ENCODE data around the gene FAM234B.
"Not testable (repeated sequence)": the region's sequence is repeated elsewhere in the genome, so short reads cannot be mapped to it uniquely, and the experiment has no call there.

The FAM234B gene

DNA sequence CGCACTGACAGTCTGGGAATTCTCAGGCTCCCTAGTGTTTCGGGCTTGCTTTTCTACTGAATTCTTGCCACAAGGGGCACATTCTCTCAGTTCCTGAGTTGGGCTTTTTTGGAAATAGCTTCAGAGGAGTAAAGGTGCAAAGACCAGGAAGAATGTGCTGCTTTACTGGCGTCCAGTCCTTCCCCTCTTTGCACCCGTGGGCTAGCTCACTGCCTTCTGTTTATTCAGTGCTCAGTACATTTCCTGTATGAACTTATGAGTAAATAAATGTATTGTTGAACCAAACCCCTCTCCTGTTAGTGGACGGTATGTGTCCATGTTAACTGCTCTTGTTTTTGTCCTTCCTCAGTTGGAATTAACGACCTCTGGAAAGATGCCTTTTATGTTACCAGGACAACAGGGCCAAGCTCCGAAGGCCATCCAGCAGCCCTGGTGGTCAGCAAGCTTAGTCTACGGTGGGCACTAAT, 35.3 kb downstream of the FAM234B start:
- DNase-seq = no peak
- peaks cover 14 to 40% (median 34%) of the 10 kb centered on the region in 3 donors for H3K36me3 ChIP-seq
- H3K27ac ChIP-seq = no peak overlapping the region
- intact Hi-C loops (cut with DNase I; ENCODE audit: low total_unique reads) = no loop called here
- no peak overlapping the region for H3K4me3 ChIP-seq
- no peaks in the 10 kb centered on the region for H3K27me3 ChIP-seq
- H3K4me1 ChIP-seq = no peaks in the 10 kb centered on the region
- TF ChIP-seq, protein P1, sequence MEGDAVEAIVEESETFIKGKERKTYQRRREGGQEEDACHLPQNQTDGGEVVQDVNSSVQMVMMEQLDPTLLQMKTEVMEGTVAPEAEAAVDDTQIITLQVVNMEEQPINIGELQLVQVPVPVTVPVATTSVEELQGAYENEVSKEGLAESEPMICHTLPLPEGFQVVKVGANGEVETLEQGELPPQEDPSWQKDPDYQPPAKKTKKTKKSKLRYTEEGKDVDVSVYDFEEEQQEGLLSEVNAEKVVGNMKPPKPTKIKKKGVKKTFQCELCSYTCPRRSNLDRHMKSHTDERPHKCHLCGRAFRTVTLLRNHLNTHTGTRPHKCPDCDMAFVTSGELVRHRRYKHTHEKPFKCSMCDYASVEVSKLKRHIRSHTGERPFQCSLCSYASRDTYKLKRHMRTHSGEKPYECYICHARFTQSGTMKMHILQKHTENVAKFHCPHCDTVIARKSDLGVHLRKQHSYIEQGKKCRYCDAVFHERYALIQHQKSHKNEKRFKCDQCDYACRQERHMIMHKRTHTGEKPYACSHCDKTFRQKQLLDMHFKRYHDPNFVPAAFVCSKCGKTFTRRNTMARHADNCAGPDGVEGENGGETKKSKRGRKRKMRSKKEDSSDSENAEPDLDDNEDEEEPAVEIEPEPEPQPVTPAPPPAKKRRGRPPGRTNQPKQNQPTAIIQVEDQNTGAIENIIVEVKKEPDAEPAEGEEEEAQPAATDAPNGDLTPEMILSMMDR (IDR thresholded peaks at IDR 0.05) = no peak
- no peaks in the 10 kb centered on the region for H3K9me3 ChIP-seq

GRCh38 chr12:13080266-13080665, 36.1 kb downstream of the FAM234B start:
- no peaks in the 10 kb centered on the region for H3K27me3 ChIP-seq
- intact Hi-C loops (cut with DNase I; ENCODE audit: low total_unique reads) = no loop called here
- TF ChIP-seq, protein P1 (IDR thresholded peaks at IDR 0.05) = no peak
- no peak overlapping the region for H3K27ac ChIP-seq
- DNase-seq = no peak
- H3K9me3 ChIP-seq = no peaks in the 10 kb centered on the region
- no peaks in the 10 kb centered on the region for H3K4me1 ChIP-seq
- H3K36me3 ChIP-seq = peaks cover 14 to 42% (median 33%) of the 10 kb centered on the region in 3 donors
- no peak overlapping the region for H3K4me3 ChIP-seq

DNA sequence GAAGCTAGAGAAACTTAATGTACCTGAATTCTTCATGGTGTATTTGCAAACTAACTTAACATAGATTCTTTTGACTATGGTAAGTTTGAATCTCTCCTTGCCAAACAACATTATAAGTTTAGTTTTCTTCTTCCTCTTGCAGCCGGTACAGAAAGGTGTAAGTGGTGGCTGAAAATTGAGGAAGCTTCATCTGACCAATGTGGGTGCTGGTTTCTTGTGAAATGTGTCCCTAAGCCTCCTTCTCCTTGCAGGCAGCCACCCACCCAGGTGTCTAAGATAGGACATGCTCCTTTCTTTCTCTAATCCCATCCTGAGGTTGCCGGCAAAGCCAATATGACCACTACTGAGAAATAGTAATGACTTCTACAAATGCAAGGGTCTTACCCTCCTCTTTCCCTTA, 38.7 kb downstream of the FAM234B start:
- no peaks in the 10 kb centered on the region for H3K9me3 ChIP-seq
- H3K36me3 ChIP-seq = peaks cover 0 to 31% (median 21%) of the 10 kb centered on the region in 3 donors
- H3K27me3 ChIP-seq = no peaks in the 10 kb centered on the region
- TF ChIP-seq, protein P1 (IDR thresholded peaks at IDR 0.05) = no peak
- no peaks in the 10 kb centered on the region for H3K4me1 ChIP-seq
- H3K4me3 ChIP-seq = no peak overlapping the region
- H3K27ac ChIP-seq = no peak overlapping the region
- no peak for DNase-seq
- intact Hi-C loops (cut with DNase I; ENCODE audit: low total_unique reads) = no loop called here

GRCh38 chr12:13083638-13084037, 39.5 kb downstream of the FAM234B start:
- intact Hi-C loops (cut with DNase I; ENCODE audit: low total_unique reads); H3K27me3 ChIP-seq; H3K4me1 ChIP-seq; H3K27ac ChIP-seq; H3K4me3 ChIP-seq; H3K9me3 ChIP-seq; DNase-seq: not testable (repeated sequence)
- H3K36me3 ChIP-seq = peaks cover 0 to 31% (median 21%) of the 10 kb centered on the region in 3 donors

- no peaks in the 10 kb centered on the region for H3K4me1 ChIP-seq
- H3K27me3 ChIP-seq = no peaks in the 10 kb centered on the region
- TF ChIP-seq, protein P1 (IDR thresholded peaks at IDR 0.05) = no peak
- peaks cover 0 to 21% (median 13%) of the 10 kb centered on the region in 3 donors for H3K36me3 ChIP-seq
- H3K4me3 ChIP-seq = no peak overlapping the region
- H3K27ac ChIP-seq = no peak overlapping the region
- H3K9me3 ChIP-seq = no peaks in the 10 kb centered on the region
- no peak for DNase-seq
- intact Hi-C loops (cut with DNase I; ENCODE audit: low total_unique reads) = no loop called here
These were observed 40.9 kb downstream of the FAM234B start for GRCh38 chr12:13084898-13085640.

DNA sequence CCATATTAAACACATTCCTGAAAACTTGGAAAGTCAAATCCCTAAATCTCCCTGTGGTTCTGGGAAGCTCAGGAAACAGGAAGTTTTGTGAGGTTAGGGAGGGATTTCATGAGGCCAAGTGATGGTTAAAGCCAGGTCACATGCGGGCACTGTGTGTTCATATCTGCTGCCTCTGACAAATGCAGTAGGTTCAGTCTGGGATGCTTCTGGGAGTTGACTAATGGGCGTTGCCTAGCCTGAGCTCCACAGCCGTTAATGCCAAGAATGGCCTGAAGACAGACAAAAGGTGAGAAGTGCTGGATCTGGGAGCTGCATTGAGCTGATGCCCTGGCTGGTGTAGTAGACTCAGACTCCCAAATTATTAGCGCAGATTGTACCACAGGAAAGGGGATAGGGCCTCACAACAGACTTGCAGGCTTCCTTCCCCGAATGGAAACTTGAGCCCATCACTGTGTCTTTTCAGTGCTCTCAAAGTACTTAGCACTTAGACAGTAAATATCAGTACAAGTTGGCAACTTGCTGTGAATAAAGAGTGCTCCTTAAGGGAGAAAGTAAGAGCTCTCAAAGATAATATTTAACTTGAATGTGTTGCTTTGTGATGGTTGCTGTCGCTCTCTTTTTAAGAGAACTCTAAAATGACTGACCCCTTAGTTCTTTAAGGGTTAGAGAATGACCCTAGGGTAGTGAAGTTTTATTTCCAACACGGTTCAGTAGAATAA, 41.9 kb downstream of the FAM234B start:
- H3K9me3 ChIP-seq = no peaks in the 10 kb centered on the region
- no peak overlapping the region for H3K4me3 ChIP-seq
- H3K4me1 ChIP-seq = no peaks in the 10 kb centered on the region
- H3K27ac ChIP-seq = no peak overlapping the region
- intact Hi-C loops (cut with DNase I; ENCODE audit: low total_unique reads) = no loop called here
- no peak for DNase-seq
- peaks cover 0 to 12% (median 4%) of the 10 kb centered on the region in 3 donors for H3K36me3 ChIP-seq
- TF ChIP-seq, protein P1 (IDR thresholded peaks at IDR 0.05) = no peak
- no peaks in the 10 kb centered on the region for H3K27me3 ChIP-seq
